Measurements from ENCODE around the gene CAMTA1. TPM values are rescaled to one million over a fixed set of nuclear protein-coding genes. Genes with fewer than 3 reads are reported as not detected.

The CAMTA1 gene
- total and polyA plus RNA-seq, 4 donors: 18.0 to 93.5 (median 35.8) TPM

GRCh38 chr1:6959491-6959890 is 174.2 kb downstream of the CAMTA1 start:
- no peak overlapping the region for H3K9ac ChIP-seq (ENCODE audit: low read depth in 1 of 2, low read length in 2 of 2)
- TF ChIP-seq, protein P1, sequence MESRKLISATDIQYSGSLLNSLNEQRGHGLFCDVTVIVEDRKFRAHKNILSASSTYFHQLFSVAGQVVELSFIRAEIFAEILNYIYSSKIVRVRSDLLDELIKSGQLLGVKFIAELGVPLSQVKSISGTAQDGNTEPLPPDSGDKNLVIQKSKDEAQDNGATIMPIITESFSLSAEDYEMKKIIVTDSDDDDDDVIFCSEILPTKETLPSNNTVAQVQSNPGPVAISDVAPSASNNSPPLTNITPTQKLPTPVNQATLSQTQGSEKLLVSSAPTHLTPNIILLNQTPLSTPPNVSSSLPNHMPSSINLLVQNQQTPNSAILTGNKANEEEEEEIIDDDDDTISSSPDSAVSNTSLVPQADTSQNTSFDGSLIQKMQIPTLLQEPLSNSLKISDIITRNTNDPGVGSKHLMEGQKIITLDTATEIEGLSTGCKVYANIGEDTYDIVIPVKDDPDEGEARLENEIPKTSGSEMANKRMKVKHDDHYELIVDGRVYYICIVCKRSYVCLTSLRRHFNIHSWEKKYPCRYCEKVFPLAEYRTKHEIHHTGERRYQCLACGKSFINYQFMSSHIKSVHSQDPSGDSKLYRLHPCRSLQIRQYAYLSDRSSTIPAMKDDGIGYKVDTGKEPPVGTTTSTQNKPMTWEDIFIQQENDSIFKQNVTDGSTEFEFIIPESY (IDR thresholded peaks at IDR 0.05): no peak
- TF ChIP-seq REST (IDR thresholded peaks at IDR 0.05): no peak
- TF ChIP-seq HNF4G (IDR thresholded peaks at IDR 0.05): no peak
- no peak for TF ChIP-seq EGR1 (IDR thresholded peaks at IDR 0.05; ENCODE audit: low read depth in 2 of 2)
- no peak for TF ChIP-seq JUND (IDR thresholded peaks at IDR 0.05)
- no peak for TF ChIP-seq HNF4A (conservative IDR thresholded peaks at IDR 0.05)
- TF ChIP-seq, protein P2, sequence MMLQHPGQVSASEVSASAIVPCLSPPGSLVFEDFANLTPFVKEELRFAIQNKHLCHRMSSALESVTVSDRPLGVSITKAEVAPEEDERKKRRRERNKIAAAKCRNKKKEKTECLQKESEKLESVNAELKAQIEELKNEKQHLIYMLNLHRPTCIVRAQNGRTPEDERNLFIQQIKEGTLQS (IDR thresholded peaks at IDR 0.05): no peak
- TF ChIP-seq TAF1 (conservative IDR thresholded peaks at IDR 0.05): no peak
- no peak for TF ChIP-seq NR2F2 (IDR thresholded peaks at IDR 0.05)
- TF ChIP-seq MAX (IDR thresholded peaks at IDR 0.05): no peak
- TF ChIP-seq GABPA (IDR thresholded peaks at IDR 0.05 in 1 of 2, conservative IDR thresholded peaks at IDR 0.05 in 1 of 2): no peak
- no peak for TF ChIP-seq CTCF (IDR thresholded peaks at IDR 0.05; ENCODE audit: low read depth, low read length, missing input control)
- TF ChIP-seq FOXA2 (IDR thresholded peaks at IDR 0.05): no peak
- no peak for TF ChIP-seq FOXA1 (IDR thresholded peaks at IDR 0.05)
- TF ChIP-seq SP1 (IDR thresholded peaks at IDR 0.05): no peak
- no peak for DNase-seq (ENCODE audit: low spot score)
- H3K4me1 ChIP-seq (ENCODE audit: control insufficient read depth in 4 of 4, insufficient read depth in 4 of 4, low read length in 3 of 4): peaks cover 4 to 38% (median 28%) of the 10 kb centered on the region in 4 donors
- H3K4me3 ChIP-seq (ENCODE audit: low read depth in 1 of 3, low read length in 3 of 3): no peak overlapping the region
- H3K27ac ChIP-seq (ENCODE audit: low read depth in 1 of 2, low read length in 2 of 2): no peak overlapping the region
- H3K27me3 ChIP-seq (ENCODE audit: control insufficient read depth in 4 of 4, insufficient read depth in 4 of 4, low read length in 3 of 4): no peaks in the 10 kb centered on the region
- no peaks in the 10 kb centered on the region for H3K9me3 ChIP-seq (ENCODE audit: control insufficient read depth in 4 of 4, low read length in 3 of 4)
- WGBS: 93% methylated on average over 8 of the region's 8 CpGs
- H3K36me3 ChIP-seq (ENCODE audit: control insufficient read depth in 4 of 4, insufficient read depth in 3 of 4, low read depth in 1 of 4, low read length in 3 of 4): no peaks in the 10 kb centered on the region

DNA sequence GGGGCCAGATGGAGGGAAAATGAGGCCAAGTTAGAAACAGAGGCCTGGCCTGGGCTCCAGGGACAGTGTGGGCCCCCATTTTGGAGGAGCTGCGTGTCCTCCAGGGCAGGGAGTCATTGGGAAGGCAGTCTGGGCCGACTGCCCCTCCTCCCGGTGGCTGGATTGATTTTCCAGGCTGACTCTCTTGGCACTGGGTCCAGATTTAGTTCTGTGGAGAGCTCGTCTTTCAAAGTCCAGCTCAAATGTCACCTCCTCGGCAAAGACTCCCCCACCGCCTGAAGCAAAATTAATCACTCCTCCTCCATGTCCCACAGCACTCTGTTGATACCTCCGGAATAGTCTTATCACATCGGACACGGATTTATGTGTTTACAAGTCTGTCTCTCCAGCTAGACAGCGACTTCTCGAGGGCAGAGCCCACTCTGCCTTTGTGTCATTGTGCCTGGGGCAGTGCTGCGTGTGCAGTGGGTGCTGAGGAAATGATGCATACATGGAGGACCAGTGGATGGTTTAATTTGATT is 175.1 kb downstream of the CAMTA1 start:
- Histone ChIP-seq H3K9ac (ENCODE audit: low read depth in 1 of 2, low read length in 2 of 2) (no peak overlapping the region), H3K27ac (ENCODE audit: low read depth in 1 of 2, low read length in 2 of 2) (no peak overlapping the region), H3K9me3 (ENCODE audit: control insufficient read depth in 4 of 4, low read length in 3 of 4) (no peaks in the 10 kb centered on the region), H3K36me3 (ENCODE audit: control insufficient read depth in 4 of 4, insufficient read depth in 3 of 4, low read depth in 1 of 4, low read length in 3 of 4) (no peaks in the 10 kb centered on the region), H3K4me3 (ENCODE audit: low read depth in 1 of 3, low read length in 3 of 3) (peak overlapping the region in 1 of 3 donors; percentile 2), H3K4me1 (ENCODE audit: control insufficient read depth in 4 of 4, insufficient read depth in 4 of 4, low read length in 3 of 4) (peaks cover 4 to 38% (median 28%) of the 10 kb centered on the region in 4 donors), H3K27me3 (ENCODE audit: control insufficient read depth in 4 of 4, insufficient read depth in 4 of 4, low read length in 3 of 4) (no peaks in the 10 kb centered on the region)
- peak; percentile 52 for DNase-seq (ENCODE audit: low spot score)
- WGBS: 24% methylated on average over 12 of the region's 12 CpGs
- TF ChIP-seq CTCF (IDR thresholded peaks at IDR 0.05; ENCODE audit: low read depth, low read length, missing input control) (peak; percentile 10), SP1 (IDR thresholded peaks at IDR 0.05) (peak; percentile 80), RAD21 (IDR thresholded peaks at IDR 0.05) (peak; percentile 51 to 60), RXRA (IDR thresholded peaks at IDR 0.05) (peak; percentile 36 to 63), JUND (IDR thresholded peaks at IDR 0.05) (no peak), HNF4A (conservative IDR thresholded peaks at IDR 0.05) (peak; percentile 83 to 84), HNF4G (IDR thresholded peaks at IDR 0.05) (peak; percentile 53)
- TF ChIP-seq, protein P1 (IDR thresholded peaks at IDR 0.05): no peak

Measured in liver (tissue), 9 donors.